Natural killer cell (primary cell): Measurements from ENCODE around the gene HMX3. TPM values are rescaled to one million over a fixed set of nuclear protein-coding genes. Genes with fewer than 3 reads are reported as not detected.

Experiments used
- ATAC-seq, 3 donors: fragments of 150-1000 bp in 2 of 3; fragments of 200-7000 bp in 1 of 3; cut with Tn5 transposase; 1 replicate in 1 of 3; 2 replicates in 2 of 3; pipeline ENCODE4 v1.10.0; 2021; ENCODE audit warnings: mild to moderate bottlenecking in 2 of 3, moderate library complexity in 2 of 3
- DNase-seq, 2 donors: peaks; one replicate each; pipeline versions ENCODE4 v3.0.0 to v3.0.0-alpha.2; 2013 to 2021; ENCODE audit warnings: mixed read lengths in 1 of 2
- H3K27ac ChIP-seq: one replicate; pipeline ENCODE4 v1.5.1; 2013; ENCODE audit warnings: mild to moderate bottlenecking, low read length
- H3K27me3 ChIP-seq: one replicate; pipeline ENCODE4 v1.6.1; 2013; ENCODE audit warnings: low read length; ENCODE audit not compliant: control insufficient read depth, insufficient read depth
- H3K36me3 ChIP-seq: one replicate; pipeline ENCODE4 v1.6.1; 2013; ENCODE audit warnings: low read length; ENCODE audit not compliant: control insufficient read depth, insufficient read depth
- H3K4me1 ChIP-seq: one replicate; pipeline ENCODE4 v1.6.1; 2013; ENCODE audit warnings: low read length; ENCODE audit not compliant: control insufficient read depth, insufficient read depth
- H3K4me3 ChIP-seq: one replicate; pipeline ENCODE4 v1.5.1; 2013; ENCODE audit warnings: low read length
- H3K9me3 ChIP-seq: one replicate; pipeline ENCODE4 v1.6.1; 2013; ENCODE audit warnings: low read length; ENCODE audit not compliant: control insufficient read depth, insufficient read depth
- H3K27ac Mint-ChIP-seq, 2 donors: one replicate each; pipeline ENCODE4 v1.8.0; 2022; ENCODE audit warnings: mild to moderate bottlenecking in 2 of 2, mixed read lengths in 2 of 2, moderate library complexity in 1 of 2
- H3K27me3 Mint-ChIP-seq, 2 donors: one replicate each; pipeline ENCODE4 v1.8.0; 2022; ENCODE audit warnings: low read depth in 2 of 2, mixed read lengths in 2 of 2
- H3K36me3 Mint-ChIP-seq: one replicate; pipeline ENCODE4 v1.8.0; 2022; ENCODE audit warnings: mixed read lengths
- H3K4me1 Mint-ChIP-seq, 2 donors: one replicate each; pipeline ENCODE4 v1.8.0; 2022; ENCODE audit warnings: mixed read lengths in 2 of 2
- H3K4me3 Mint-ChIP-seq: one replicate; pipeline ENCODE4 v1.8.0; 2022; ENCODE audit warnings: mild to moderate bottlenecking, moderate library complexity, mixed read lengths
- H3K9me3 Mint-ChIP-seq, 2 donors: one replicate each; pipeline ENCODE4 v1.8.0; 2022; ENCODE audit warnings: mixed read lengths in 2 of 2
- WGBS: methylation state at CpG from one replicate; pipeline ENCODE4 v1.1.7; 2013; ENCODE audit warnings: missing lambda C conversion rate; ENCODE audit not compliant: insufficient coverage; 5-methylcytosine and 5-hydroxymethylcytosine counted together
- intact Hi-C: fragments of 100-400 bp; cut with micrococcal nuclease; formaldehyde crosslinking; loops from one replicate; pipeline ENCODE4 v1.14.2; 2022
- total RNA-seq, 4 donors: library from RNA; stranded (reverse); fragments of 120-200 nt in 1 of 4; gene quantifications; one replicate each; pipeline versions ENCODE4 v1.2.3 to v1.2.4, GENCODE V29; 2013 to 2022
- TF ChIP-seq, protein P1 (sequence below): fragments of 200-600 bp; IDR thresholded peaks from one replicate; pipeline ENCODE4 v1.8.0; 2022; ENCODE audit warnings: antibody characterized with exemption

HMX3 gene
- total RNA-seq, 3 donors from 2014 or later (not counting 1 experiment from before 2014, with no cell fraction given): 0.33 TPM; not detected in 2

GRCh38 chr10:123148414-123149161 is 12.8 kb downstream of the HMX3 start:
- no peak for ATAC-seq
- Mint-ChIP-seq H3K27me3 (peaks cover 60 to 61% of the 10 kb centered on the region in 2 donors), H3K27ac (peak overlapping the region in 1 of 2 donors; percentile 9), H3K36me3 (no peaks in the 10 kb centered on the region), H3K9me3 (no peaks in the 10 kb centered on the region), H3K4me1 (peaks cover 11 to 27% of the 10 kb centered on the region in 2 donors), H3K4me3 (peak overlapping the region; percentile 76)
- Histone ChIP-seq H3K4me3 (no peak overlapping the region), H3K27me3 (peaks cover 79% of the 10 kb centered on the region), H3K4me1 (peaks cover 44% of the 10 kb centered on the region), H3K9me3 (no peaks in the 10 kb centered on the region), H3K36me3 (no peaks in the 10 kb centered on the region), H3K27ac (no peak overlapping the region)
- TF ChIP-seq, protein P1, sequence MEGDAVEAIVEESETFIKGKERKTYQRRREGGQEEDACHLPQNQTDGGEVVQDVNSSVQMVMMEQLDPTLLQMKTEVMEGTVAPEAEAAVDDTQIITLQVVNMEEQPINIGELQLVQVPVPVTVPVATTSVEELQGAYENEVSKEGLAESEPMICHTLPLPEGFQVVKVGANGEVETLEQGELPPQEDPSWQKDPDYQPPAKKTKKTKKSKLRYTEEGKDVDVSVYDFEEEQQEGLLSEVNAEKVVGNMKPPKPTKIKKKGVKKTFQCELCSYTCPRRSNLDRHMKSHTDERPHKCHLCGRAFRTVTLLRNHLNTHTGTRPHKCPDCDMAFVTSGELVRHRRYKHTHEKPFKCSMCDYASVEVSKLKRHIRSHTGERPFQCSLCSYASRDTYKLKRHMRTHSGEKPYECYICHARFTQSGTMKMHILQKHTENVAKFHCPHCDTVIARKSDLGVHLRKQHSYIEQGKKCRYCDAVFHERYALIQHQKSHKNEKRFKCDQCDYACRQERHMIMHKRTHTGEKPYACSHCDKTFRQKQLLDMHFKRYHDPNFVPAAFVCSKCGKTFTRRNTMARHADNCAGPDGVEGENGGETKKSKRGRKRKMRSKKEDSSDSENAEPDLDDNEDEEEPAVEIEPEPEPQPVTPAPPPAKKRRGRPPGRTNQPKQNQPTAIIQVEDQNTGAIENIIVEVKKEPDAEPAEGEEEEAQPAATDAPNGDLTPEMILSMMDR: no peak
- intact Hi-C loops: no loop called here
- DNase-seq: peak in 1 of 2 donors; percentile 20
- WGBS: 7% methylated on average over 55 of the region's 55 CpGs

DNA sequence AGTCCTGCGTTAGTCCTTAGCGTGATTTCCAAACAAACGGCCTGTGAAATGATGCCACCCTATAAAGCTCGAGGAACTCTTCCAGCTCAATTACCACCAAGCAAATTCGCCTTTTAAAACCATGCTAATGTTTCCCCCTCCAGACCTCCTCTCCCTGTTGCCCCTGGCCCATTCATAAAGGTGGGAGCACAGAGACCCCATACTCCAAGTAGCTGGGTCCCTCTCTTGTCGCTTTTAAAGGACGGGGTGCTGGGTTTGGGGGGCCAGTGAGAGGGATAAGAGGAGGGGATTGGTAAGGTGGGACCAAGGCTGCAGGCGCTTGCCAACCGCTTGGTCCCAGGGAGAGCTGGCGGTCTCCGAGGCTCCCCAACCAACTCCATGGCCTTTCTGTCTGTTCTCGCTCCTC is 13.4 kb downstream of the HMX3 start:
- Mint-ChIP-seq H3K36me3 (no peaks in the 10 kb centered on the region), H3K4me3 (peak overlapping the region; percentile 76), H3K27me3 (peaks cover 55% of the 10 kb centered on the region in 2 donors), H3K4me1 (peaks cover 17 to 33% of the 10 kb centered on the region in 2 donors), H3K9me3 (no peaks in the 10 kb centered on the region), H3K27ac (peak overlapping the region in 1 of 2 donors; percentile 9)
- Histone ChIP-seq H3K4me1 (peaks cover 48% of the 10 kb centered on the region), H3K36me3 (no peaks in the 10 kb centered on the region), H3K9me3 (no peaks in the 10 kb centered on the region), H3K4me3 (no peak overlapping the region), H3K27ac (no peak overlapping the region), H3K27me3 (peaks cover 74% of the 10 kb centered on the region)
- ATAC-seq (no peak), DNase-seq (no peak)
- 14% methylated on average over 12 of the region's 12 CpGs for WGBS
- intact Hi-C loops: no loop called here
- TF ChIP-seq, protein P1: no peak

DNA sequence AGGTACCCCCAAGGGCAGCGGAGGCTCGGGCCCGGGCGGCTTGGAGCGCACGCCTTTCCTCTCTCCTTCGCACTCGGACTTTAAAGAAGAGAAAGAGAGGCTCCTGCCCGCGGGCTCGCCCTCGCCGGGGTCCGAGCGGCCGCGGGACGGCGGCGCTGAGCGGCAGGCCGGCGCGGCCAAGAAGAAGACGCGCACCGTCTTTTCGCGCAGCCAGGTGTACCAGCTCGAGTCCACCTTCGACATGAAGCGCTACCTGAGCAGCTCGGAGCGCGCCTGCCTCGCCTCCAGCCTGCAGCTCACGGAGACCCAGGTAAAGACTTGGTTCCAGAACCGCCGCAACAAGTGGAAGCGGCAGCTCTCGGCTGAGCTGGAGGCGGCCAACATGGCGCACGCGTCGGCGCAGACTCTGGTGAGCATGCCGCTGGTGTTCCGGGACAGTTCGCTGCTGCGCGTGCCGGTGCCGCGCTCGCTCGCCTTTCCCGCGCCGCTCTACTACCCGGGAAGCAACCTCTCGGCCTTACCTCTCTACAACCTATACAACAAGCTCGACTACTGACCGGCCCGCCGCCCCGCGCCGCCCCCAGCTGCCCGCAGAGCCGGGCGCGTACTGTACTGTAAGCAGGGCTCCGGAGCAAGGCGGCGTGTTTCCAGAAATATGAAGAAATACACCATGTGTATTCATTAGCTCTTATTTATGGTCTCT is 13.9 kb downstream of the HMX3 start:
- Histone ChIP-seq H3K4me1 (peaks cover 48% of the 10 kb centered on the region), H3K9me3 (no peaks in the 10 kb centered on the region), H3K4me3 (peak overlapping the region; percentile 16), H3K27me3 (peaks cover 68% of the 10 kb centered on the region), H3K27ac (no peak overlapping the region), H3K36me3 (no peaks in the 10 kb centered on the region)
- Mint-ChIP-seq H3K9me3 (no peaks in the 10 kb centered on the region), H3K27me3 (peaks cover 50% of the 10 kb centered on the region in 2 donors), H3K4me3 (peak overlapping the region; percentile 31), H3K27ac (no peak overlapping the region), H3K36me3 (no peaks in the 10 kb centered on the region), H3K4me1 (peaks cover 19 to 32% of the 10 kb centered on the region in 2 donors)
- DNase-seq: peak; percentile 15 to 73
- ATAC-seq: no peak
- TF ChIP-seq, protein P1: no peak
- intact Hi-C loops: no loop called here
- 5% methylated on average over 76 of the region's 76 CpGs for WGBS
